Sigmoid colon (tissue), 4 donors: Measurements from ENCODE around the gene ABHD12B.

ENCODE experiments used
- CTCF ChIP-seq, 4 experiments: fragments of 450-650 bp in 3 of 4; fragments of 200-600 bp in 1 of 4; IDR thresholded peaks; one replicate each; pipeline ENCODE4 v1.5.1; 2016 to 2019; ENCODE audit warnings: antibody characterized with exemption in 4 of 4, mild to moderate bottlenecking in 3 of 4, moderate library complexity in 2 of 4
- POLR2A ChIP-seq, 2 donors: fragments of 450-650 bp; IDR thresholded peaks; one replicate each; pipeline ENCODE4 v1.6.1; 2016; ENCODE audit warnings: antibody characterized with exemption in 2 of 2, mild to moderate bottlenecking in 2 of 2, moderate library complexity in 2 of 2
- POLR2AphosphoS5 ChIP-seq, 4 donors: sonication (generic); formaldehyde crosslinking; IDR thresholded peaks; one replicate each; pipeline ENCODE4 v1.6.1; 2017; ENCODE audit warnings: antibody characterized with exemption in 4 of 4

GRCh38 chr14:50924236-50924635 is 52.4 kb downstream of the ABHD12B start:
- TF ChIP-seq POLR2AphosphoS5 (IDR thresholded peaks at IDR 0.05) (no peak), CTCF (IDR thresholded peaks at IDR 0.05) (no peak), POLR2A (IDR thresholded peaks at IDR 0.05) (no peak)
